DMS53 treated with DMSO at 0.1 percent for 48 hours (cell line): ENCODE data around the gene CD33.
"Not testable (repeated sequence)": the region's sequence is repeated elsewhere in the genome, so short reads cannot be mapped to it uniquely, and the experiment has no call there.

Experiments used
- DNase-seq: peaks from one replicate; lab custom pipeline; 2025; ENCODE audit not compliant: unreplicated experiment; lab: John Stamatoyannopoulos, UW

CD33 gene

DNA sequence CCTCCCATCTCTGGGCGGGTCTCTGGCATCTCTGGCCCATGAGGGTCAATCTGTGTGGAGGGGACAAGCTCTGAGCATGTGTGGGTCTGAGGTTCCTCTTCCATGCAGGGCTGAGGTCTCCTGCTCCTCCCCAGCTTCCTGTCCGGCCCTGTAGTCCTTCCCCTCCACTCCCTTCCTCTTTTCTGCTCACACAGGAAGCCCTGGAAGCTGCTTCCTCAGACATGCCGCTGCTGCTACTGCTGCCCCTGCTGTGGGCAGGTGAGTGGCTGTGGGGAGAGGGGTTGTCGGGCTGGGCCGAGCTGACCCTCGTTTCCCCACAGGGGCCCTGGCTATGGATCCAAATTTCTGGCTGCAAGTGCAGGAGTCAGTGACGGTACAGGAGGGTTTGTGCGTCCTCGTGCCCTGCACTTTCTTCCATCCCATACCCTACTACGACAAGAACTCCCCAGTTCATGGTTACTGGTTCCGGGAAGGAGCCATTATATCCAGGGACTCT, at the start of gene CD33:
Gene CD33 (plus strand): TSS at position 183 of the 496 bp plus-strand sequence. CDS start 39 bp downstream, at position 222.
- DNase-seq = not testable (repeated sequence)

GRCh38 chr19:51179256-51179655, 45.6 kb upstream of the CD33 start:
- DNase-seq = no peak

- no peak for DNase-seq
These were observed 43.4 kb upstream of the CD33 start for GRCh38 chr19:51181377-51181912.

- DNase-seq = no peak
These were observed 42.9 kb upstream of the CD33 start for GRCh38 chr19:51181913-51182419.

DNA sequence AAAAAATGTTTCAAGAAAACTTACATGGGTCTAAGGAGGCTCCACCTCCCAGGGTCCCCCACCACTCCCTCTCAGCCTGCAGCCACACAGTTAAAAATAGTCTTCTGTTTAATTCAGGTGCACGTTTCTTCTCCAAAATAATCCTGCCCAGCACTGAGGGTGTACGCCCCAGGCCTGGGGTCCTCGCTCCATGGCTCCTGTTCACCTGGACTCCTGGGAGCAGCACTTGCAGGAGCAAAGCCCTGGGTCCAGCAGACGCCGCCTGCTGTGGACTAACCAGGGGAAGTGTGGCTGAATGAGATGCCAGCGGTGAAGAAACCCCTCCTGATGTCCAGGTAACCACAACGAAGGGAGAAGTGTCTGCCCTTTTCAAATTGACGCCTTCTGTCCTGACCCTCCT, 41.3 kb upstream of the CD33 start:
- DNase-seq = no peak

- no peak for DNase-seq
These were observed 39.6 kb upstream of the CD33 start for GRCh38 chr19:51185069-51185867.

GRCh38 chr19:51185868-51186215, 39.0 kb upstream of the CD33 start:
- no peak for DNase-seq

DNA sequence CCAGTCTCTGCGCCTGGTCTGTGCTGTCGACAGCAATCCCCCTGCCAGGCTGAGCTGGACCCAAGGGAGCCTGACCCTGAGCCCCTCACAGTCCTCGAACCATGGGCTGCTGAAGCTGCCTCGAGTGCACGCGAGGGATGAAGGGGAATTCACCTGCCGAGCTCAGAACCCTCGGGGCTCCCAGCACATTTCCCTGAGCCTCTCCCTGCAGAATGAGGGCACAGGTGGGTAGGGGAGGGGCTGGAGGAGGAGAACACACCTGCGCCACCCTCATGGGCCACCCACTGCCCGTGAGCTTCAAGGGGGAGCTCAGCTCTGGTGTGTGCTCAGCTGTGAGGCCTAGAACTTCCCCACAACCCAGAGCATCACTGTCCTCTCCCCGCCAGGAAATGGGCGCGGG, 38.6 kb upstream of the CD33 start:
- no peak for DNase-seq

DNA sequence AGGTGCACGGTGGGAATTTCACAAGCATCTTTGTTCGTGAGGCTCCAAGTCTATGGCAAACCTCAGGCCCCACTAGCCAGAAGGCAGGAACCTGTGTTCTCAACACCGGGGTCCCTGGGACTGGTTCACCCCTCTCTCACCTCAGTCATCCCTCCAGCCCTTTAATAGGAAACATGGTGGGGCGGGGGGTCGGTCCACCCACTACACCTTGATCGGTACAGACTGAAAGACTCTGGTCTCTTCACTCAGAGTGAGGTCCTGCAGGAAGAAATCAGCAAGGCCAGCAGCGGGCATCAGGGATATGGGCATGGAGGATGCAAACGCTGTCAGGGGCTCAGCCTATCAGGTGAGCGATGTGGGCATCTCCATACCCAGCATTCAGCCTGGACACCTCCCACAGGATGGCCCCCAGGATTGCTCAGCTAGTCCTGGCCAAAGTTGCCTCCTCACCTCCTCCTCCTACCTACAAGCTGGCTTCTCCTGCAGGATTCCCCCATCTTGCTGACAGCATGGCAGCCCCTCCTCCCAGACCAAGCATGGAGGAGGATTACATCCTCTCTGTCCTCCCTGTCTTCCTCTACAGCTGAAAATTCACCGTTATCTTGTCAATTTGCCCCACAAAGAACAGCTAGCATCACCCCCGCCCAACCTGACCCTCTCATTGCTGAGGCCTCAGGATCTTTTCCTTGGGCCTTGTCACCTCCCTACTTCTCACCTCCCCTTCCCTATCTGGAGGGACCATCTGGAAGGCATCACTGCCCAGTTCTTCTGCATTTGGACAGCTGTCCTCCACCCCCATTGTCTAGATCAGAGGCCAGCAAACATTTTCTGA, 37.3 kb upstream of the CD33 start:
- DNase-seq = no peak

- no peak for DNase-seq
These were observed 36.7 kb upstream of the CD33 start for GRCh38 chr19:51188227-51188559.

- DNase-seq = no peak
These were observed 32.2 kb upstream of the CD33 start for GRCh38 chr19:51192689-51193088.

GRCh38 chr19:51194527-51195315, 30.2 kb upstream of the CD33 start:
- no peak for DNase-seq

DNA sequence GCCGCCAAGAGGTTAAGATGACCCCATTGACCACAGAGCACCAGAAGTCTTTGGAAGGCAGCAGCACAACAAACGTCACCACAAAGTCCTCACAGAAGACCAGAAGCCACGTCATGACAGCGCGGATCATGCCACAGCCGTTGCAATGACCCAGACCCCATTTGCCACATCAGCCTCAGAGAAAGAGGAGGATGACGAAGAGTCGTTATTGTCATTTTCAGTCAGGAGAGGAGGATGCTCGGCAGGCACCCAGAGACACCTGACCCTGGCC, 29.6 kb upstream of the CD33 start:
- no peak for DNase-seq

- DNase-seq = no peak
These were observed 29.3 kb upstream of the CD33 start for GRCh38 chr19:51195616-51196015.

GRCh38 chr19:51196181-51196580, 28.7 kb upstream of the CD33 start:
- DNase-seq = no peak

GRCh38 chr19:51198641-51199040, 26.2 kb upstream of the CD33 start:
- DNase-seq = no peak

- DNase-seq = no peak
These were observed 24.7 kb upstream of the CD33 start for GRCh38 chr19:51200071-51200666.

DNA sequence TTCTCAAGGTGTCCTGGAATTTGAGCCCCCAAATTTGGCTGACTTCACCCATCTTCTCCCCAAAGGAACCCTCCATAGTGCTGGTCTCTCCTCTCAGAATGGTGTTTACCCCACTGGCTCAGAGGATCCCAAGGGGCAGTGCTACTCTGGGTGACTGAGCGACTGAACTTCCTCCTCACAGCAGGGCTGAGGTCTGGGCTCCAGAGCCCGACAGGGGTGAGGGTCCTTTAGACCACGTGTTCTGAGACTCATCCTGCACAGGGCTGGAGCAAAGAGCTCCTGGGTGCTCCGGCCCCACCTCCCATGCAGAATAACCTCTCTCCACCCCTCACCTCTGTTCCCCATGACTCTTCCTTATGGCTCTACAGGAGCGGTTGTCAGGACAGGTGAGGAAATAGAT, 23.2 kb upstream of the CD33 start:
- no peak for DNase-seq

- no peak for DNase-seq
These were observed 21.0 kb upstream of the CD33 start for GRCh38 chr19:51203916-51204315.

GRCh38 chr19:51204321-51204720, 20.6 kb upstream of the CD33 start:
- DNase-seq = no peak

DNA sequence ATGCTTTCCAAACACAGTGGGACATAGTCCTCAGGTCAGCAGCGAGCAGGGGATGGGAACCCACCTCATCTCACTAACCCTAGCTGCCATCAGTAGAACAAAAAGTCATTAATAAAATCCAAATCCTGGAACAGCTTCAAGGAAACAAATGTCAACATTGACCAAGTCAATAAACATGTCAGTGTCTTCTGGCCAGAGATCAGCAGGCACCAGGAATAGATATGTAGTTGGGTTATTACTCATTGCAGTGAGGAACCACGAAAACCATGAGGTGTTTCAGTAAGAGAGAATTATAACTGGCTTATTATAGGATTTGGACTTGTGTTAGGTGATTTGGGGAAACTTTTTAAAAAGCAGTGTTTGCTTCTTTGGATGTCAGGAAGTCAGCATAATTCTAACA, 17.1 kb upstream of the CD33 start:
- no peak for DNase-seq
